DND-41 (cell line): ENCODE measurements around the gene FURIN.

Source experiments
- EZH2 ChIP-seq: IDR thresholded peaks from 3 replicates; pipeline ENCODE4 v1.6.1; 2012; ENCODE audit warnings: borderline replicate concordance, low read depth, mild to moderate bottlenecking, moderate library complexity, low read length, inconsistent platforms; ENCODE audit not compliant: severe bottlenecking
- TF ChIP-seq, protein P1 (sequence below): IDR thresholded peaks from 2 replicates; pipeline ENCODE4 v1.5.1; 2012; ENCODE audit warnings: borderline replicate concordance, low read length, moderate library complexity, mild to moderate bottlenecking; ENCODE audit not compliant: poor library complexity, severe bottlenecking; ENCODE audit errors: extremely low read depth

DNA sequence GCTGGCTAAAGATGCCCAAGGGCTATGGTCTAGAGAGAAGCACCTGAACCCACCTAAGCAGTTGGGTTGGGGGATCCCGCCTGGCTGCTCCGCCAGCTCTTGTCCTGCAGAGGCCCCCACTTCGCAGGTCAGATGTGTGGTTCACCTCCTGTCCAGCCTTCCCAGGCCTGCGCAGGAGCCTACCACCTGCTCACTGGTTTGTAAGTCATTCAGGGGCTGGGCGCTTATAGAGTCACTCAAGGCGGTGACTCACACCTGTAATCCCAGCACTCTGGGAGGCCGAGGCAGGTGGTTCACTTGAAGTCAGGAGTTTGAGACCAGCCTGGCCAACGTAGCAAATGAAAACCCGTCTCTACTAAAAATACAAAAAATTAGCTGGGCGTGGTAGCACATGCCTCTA is 3.9 kb upstream of the FURIN start:
- TF ChIP-seq, protein P1, sequence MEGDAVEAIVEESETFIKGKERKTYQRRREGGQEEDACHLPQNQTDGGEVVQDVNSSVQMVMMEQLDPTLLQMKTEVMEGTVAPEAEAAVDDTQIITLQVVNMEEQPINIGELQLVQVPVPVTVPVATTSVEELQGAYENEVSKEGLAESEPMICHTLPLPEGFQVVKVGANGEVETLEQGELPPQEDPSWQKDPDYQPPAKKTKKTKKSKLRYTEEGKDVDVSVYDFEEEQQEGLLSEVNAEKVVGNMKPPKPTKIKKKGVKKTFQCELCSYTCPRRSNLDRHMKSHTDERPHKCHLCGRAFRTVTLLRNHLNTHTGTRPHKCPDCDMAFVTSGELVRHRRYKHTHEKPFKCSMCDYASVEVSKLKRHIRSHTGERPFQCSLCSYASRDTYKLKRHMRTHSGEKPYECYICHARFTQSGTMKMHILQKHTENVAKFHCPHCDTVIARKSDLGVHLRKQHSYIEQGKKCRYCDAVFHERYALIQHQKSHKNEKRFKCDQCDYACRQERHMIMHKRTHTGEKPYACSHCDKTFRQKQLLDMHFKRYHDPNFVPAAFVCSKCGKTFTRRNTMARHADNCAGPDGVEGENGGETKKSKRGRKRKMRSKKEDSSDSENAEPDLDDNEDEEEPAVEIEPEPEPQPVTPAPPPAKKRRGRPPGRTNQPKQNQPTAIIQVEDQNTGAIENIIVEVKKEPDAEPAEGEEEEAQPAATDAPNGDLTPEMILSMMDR, result no peak
- no peak for TF ChIP-seq EZH2
